Smooth muscle cell (in vitro differentiated cells): ENCODE results near the gene CSNK1A1. TPM values are rescaled to one million over a fixed set of nuclear protein-coding genes. Genes with fewer than 3 reads are reported as not detected.
A peak's percentile ranks its signal among the peaks of the same experiment; 100 is the strongest.

Experiments
- DNase-seq: peaks from one replicate; lab custom pipeline; 2025; ENCODE audit not compliant: unreplicated experiment; lab: John Stamatoyannopoulos, UW
- H2AFZ ChIP-seq: fragments of 200-600 bp; sonication (generic); 2 replicates; pipeline ENCODE4 v1.6.0; 2016; ENCODE audit warnings: antibody characterized with exemption, low read depth, mild to moderate bottlenecking
- H3F3A ChIP-seq: fragments of 200-600 bp; sonication (generic); 2 replicates; pipeline ENCODE4 v1.6.0; 2017; ENCODE audit warnings: antibody characterized with exemption, low read depth
- H3K27ac ChIP-seq: fragments of 200-600 bp; sonication (generic); 2 replicates; pipeline ENCODE4 v1.5.1; 2016; ENCODE audit warnings: low read depth, mild to moderate bottlenecking
- H3K27me3 ChIP-seq: fragments of 200-600 bp; sonication (generic); 2 replicates; pipeline ENCODE4 v1.6.1; 2016; ENCODE audit warnings: low read depth, mild to moderate bottlenecking
- H3K36me3 ChIP-seq: fragments of 200-600 bp; sonication (generic); 2 replicates; pipeline ENCODE4 v1.5.1; 2016; ENCODE audit warnings: low read depth
- H3K4me1 ChIP-seq: fragments of 200-600 bp; sonication (generic); 2 replicates; pipeline ENCODE4 v1.5.1; 2016; ENCODE audit warnings: low read depth
- H3K4me2 ChIP-seq: fragments of 200-600 bp; sonication (generic); 2 replicates; pipeline ENCODE4 v1.6.0; 2016; ENCODE audit warnings: mild to moderate bottlenecking
- H3K4me3 ChIP-seq: fragments of 200-600 bp; sonication (generic); 2 replicates; pipeline ENCODE4 v1.5.1; 2016; ENCODE audit warnings: mild to moderate bottlenecking
- H3K79me2 ChIP-seq: fragments of 200-600 bp; sonication (generic); 2 replicates; pipeline ENCODE4 v1.6.0; 2016; ENCODE audit warnings: low read depth, mild to moderate bottlenecking
- H3K9ac ChIP-seq: fragments of 200-600 bp; sonication (generic); 2 replicates; pipeline ENCODE4 v1.6.0; 2016; ENCODE audit warnings: low read depth
- H3K9me3 ChIP-seq: fragments of 200-600 bp; sonication (generic); replicated peaks from 2 replicates; pipeline ENCODE4 v1.5.1; 2016; ENCODE audit warnings: low read depth
- H4K20me1 ChIP-seq: fragments of 200-600 bp; sonication (generic); 2 replicates; pipeline ENCODE4 v1.6.0; 2016; ENCODE audit warnings: low read depth
- WGBS: methylation state at CpG from one replicate; pipeline ENCODE4 v1.1.7; 2016; ENCODE audit warnings: low lambda C conversion rate; 5-methylcytosine and 5-hydroxymethylcytosine counted together
- polyA plus RNA-seq: library from polyadenylated mRNA; unstranded; fragments of >200 nt; fragmentation: Nextera tagmentation; extraction: Ambion mirVana; gene quantifications from 2 replicates; pipeline ENCODE4 v1.2.1, GENCODE V29; 2016
- total RNA-seq: library from RNA; depleted of rRNA; stranded (reverse); fragments of >200 nt; gene quantifications from 2 replicates; pipeline ENCODE4 v1.2.3, GENCODE V29; 2014
- TF ChIP-seq, protein P1 (sequence below): fragments of 200-600 bp; sonication (generic); IDR thresholded peaks from 2 replicates; pipeline ENCODE4 v1.5.1; 2017; ENCODE audit warnings: borderline replicate concordance, mild to moderate bottlenecking, antibody characterized with exemption; ENCODE audit not compliant: insufficient read depth, poor library complexity, severe bottlenecking

CSNK1A1 gene
- total and polyA plus RNA-seq, 2 experiments from 2014 or later: 129 to 294 TPM

DNA sequence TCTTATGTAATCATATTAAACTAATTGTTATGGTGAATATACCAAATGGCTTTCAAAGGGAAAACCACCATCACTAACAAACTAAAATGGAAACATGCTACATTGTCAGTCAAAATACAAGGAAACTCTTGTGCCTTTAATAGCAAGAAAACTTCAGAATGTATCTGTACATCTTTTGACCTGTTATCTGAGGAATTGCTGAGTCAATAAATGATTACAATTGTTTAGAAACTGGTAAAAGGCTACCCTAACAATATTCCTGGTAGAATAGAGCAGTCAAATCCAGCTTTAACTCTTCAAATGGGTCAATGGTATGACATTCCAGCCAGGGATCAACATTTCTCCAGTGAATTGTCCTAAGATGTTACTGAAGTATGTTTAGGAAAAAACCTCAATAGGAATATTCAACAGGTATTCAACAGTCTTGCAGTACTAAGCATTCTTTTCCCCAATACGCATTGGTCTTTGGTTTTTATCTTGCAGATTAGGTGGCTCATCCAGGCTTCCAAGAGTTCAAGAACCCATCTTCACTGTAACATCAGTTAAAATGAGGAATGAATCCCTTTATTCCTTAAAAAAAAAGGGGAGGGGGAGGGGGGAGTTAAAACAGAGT lies 52.4 kb downstream of the CSNK1A1 start:
- Histone ChIP-seq H3K4me2 (peak overlapping the region; percentile 15), H3K4me3 (no peak overlapping the region), H3K27ac (peak overlapping the region; percentile 82), H3K9me3 (no peaks in the 10 kb centered on the region), H3K27me3 (no peaks in the 10 kb centered on the region), H2AFZ (no peak overlapping the region), H4K20me1 (peaks cover 71% of the 10 kb centered on the region), H3K9ac (no peak overlapping the region), H3K4me1 (peaks cover 12% of the 10 kb centered on the region), H3F3A (peaks cover 60% of the 10 kb centered on the region), H3K36me3 (peaks cover 30% of the 10 kb centered on the region), H3K79me2 (peaks cover 31% of the 10 kb centered on the region)
- TF ChIP-seq, protein P1, sequence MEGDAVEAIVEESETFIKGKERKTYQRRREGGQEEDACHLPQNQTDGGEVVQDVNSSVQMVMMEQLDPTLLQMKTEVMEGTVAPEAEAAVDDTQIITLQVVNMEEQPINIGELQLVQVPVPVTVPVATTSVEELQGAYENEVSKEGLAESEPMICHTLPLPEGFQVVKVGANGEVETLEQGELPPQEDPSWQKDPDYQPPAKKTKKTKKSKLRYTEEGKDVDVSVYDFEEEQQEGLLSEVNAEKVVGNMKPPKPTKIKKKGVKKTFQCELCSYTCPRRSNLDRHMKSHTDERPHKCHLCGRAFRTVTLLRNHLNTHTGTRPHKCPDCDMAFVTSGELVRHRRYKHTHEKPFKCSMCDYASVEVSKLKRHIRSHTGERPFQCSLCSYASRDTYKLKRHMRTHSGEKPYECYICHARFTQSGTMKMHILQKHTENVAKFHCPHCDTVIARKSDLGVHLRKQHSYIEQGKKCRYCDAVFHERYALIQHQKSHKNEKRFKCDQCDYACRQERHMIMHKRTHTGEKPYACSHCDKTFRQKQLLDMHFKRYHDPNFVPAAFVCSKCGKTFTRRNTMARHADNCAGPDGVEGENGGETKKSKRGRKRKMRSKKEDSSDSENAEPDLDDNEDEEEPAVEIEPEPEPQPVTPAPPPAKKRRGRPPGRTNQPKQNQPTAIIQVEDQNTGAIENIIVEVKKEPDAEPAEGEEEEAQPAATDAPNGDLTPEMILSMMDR: no peak
- 78% methylated on average over 1 of the region's 1 CpG for WGBS
- DNase-seq: no peak

DNA sequence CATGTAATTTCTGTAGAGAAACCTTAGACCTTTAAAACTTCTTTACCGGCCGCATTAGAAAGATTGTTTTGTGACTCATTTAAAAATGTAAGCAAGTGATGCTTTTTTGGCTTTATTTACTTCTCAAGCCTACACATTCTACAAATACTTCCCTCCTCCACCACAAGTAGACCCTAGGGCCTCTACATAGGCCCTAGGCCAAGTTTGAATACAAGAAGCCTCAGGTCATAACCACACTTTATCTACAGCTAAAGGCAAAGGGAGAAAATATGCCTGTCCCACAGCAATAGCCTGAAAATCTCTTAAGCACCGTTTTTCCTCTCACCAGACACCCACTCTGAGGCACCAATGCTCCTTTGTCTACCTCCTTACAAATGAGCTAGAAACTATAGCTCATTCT lies 53.9 kb downstream of the CSNK1A1 start:
- Histone ChIP-seq H3K27me3 (no peaks in the 10 kb centered on the region), H3K4me3 (no peak overlapping the region), H3K9ac (peak overlapping the region; percentile 25), H3F3A (peaks cover 49% of the 10 kb centered on the region), H3K27ac (peak overlapping the region; percentile 82), H3K4me1 (peaks cover 12% of the 10 kb centered on the region), H3K4me2 (peak overlapping the region; percentile 41), H3K79me2 (peaks cover 18% of the 10 kb centered on the region), H3K36me3 (peaks cover 19% of the 10 kb centered on the region), H4K20me1 (peaks cover 59% of the 10 kb centered on the region), H3K9me3 (no peaks in the 10 kb centered on the region), H2AFZ (no peak overlapping the region)
- DNase-seq: no peak
- WGBS: 7% methylated on average over 3 of the region's 3 CpGs
- TF ChIP-seq, protein P1: no peak

- WGBS: 91% methylated on average over 2 of the region's 2 CpGs
- Histone ChIP-seq H3K79me2 (peaks cover 18% of the 10 kb centered on the region), H3K27me3 (no peaks in the 10 kb centered on the region), H3K36me3 (peaks cover 19% of the 10 kb centered on the region), H4K20me1 (peaks cover 55% of the 10 kb centered on the region), H2AFZ (no peak overlapping the region), H3K4me3 (no peak overlapping the region), H3K9ac (peak overlapping the region; percentile 21), H3K4me2 (peak overlapping the region; percentile 41), H3K9me3 (no peaks in the 10 kb centered on the region), H3K4me1 (peaks cover 12% of the 10 kb centered on the region), H3F3A (peaks cover 45% of the 10 kb centered on the region), H3K27ac (peak overlapping the region; percentile 82)
- DNase-seq: no peak
- TF ChIP-seq, protein P1: no peak
Measured at GRCh38 chr5:149496917-149497316, 54.3 kb downstream of the CSNK1A1 start.

- peaks cover 16% of the 10 kb centered on the region for H3K36me3 ChIP-seq
- no peaks in the 10 kb centered on the region for H3K9me3 ChIP-seq
- H3K27me3 ChIP-seq: no peaks in the 10 kb centered on the region
- no peak overlapping the region for H3K9ac ChIP-seq
- H3F3A ChIP-seq: peaks cover 44% of the 10 kb centered on the region
- peaks cover 48% of the 10 kb centered on the region for H4K20me1 ChIP-seq
- H3K27ac ChIP-seq: peak overlapping the region; percentile 82
- WGBS: 46% methylated on average over 1 of the region's 1 CpG
- TF ChIP-seq, protein P1: no peak
- no peak overlapping the region for H3K4me3 ChIP-seq
- peaks cover 12% of the 10 kb centered on the region for H3K4me1 ChIP-seq
- peaks cover 18% of the 10 kb centered on the region for H3K79me2 ChIP-seq
- no peak for DNase-seq
- H3K4me2 ChIP-seq: peak overlapping the region; percentile 41
- no peak overlapping the region for H2AFZ ChIP-seq
Measured at GRCh38 chr5:149496166-149496565, 55.1 kb downstream of the CSNK1A1 start.
